Natural killer cell (primary cell): ENCODE results near the gene PROM1. TPM values are rescaled to one million over a fixed set of nuclear protein-coding genes. Genes with fewer than 3 reads are reported as not detected.

Source experiments
- ATAC-seq, 3 donors: fragments of 150-1000 bp in 2 of 3; fragments of 200-7000 bp in 1 of 3; cut with Tn5 transposase; 1 replicate in 1 of 3; 2 replicates in 2 of 3; pipeline ENCODE4 v1.10.0; 2021; ENCODE audit warnings: mild to moderate bottlenecking in 2 of 3, moderate library complexity in 2 of 3
- DNase-seq, 2 donors: peaks; one replicate each; pipeline versions ENCODE4 v3.0.0 to v3.0.0-alpha.2; 2013 to 2021; ENCODE audit warnings: mixed read lengths in 1 of 2
- H3K27ac ChIP-seq: one replicate; pipeline ENCODE4 v1.5.1; 2013; ENCODE audit warnings: mild to moderate bottlenecking, low read length
- H3K27me3 ChIP-seq: one replicate; pipeline ENCODE4 v1.6.1; 2013; ENCODE audit warnings: low read length; ENCODE audit not compliant: control insufficient read depth, insufficient read depth
- H3K36me3 ChIP-seq: one replicate; pipeline ENCODE4 v1.6.1; 2013; ENCODE audit warnings: low read length; ENCODE audit not compliant: control insufficient read depth, insufficient read depth
- H3K4me1 ChIP-seq: one replicate; pipeline ENCODE4 v1.6.1; 2013; ENCODE audit warnings: low read length; ENCODE audit not compliant: control insufficient read depth, insufficient read depth
- H3K4me3 ChIP-seq: one replicate; pipeline ENCODE4 v1.5.1; 2013; ENCODE audit warnings: low read length
- H3K9me3 ChIP-seq: one replicate; pipeline ENCODE4 v1.6.1; 2013; ENCODE audit warnings: low read length; ENCODE audit not compliant: control insufficient read depth, insufficient read depth
- H3K27ac Mint-ChIP-seq, 2 donors: one replicate each; pipeline ENCODE4 v1.8.0; 2022; ENCODE audit warnings: mild to moderate bottlenecking in 2 of 2, mixed read lengths in 2 of 2, moderate library complexity in 1 of 2
- H3K27me3 Mint-ChIP-seq, 2 donors: one replicate each; pipeline ENCODE4 v1.8.0; 2022; ENCODE audit warnings: low read depth in 2 of 2, mixed read lengths in 2 of 2
- H3K36me3 Mint-ChIP-seq: one replicate; pipeline ENCODE4 v1.8.0; 2022; ENCODE audit warnings: mixed read lengths
- H3K4me1 Mint-ChIP-seq, 2 donors: one replicate each; pipeline ENCODE4 v1.8.0; 2022; ENCODE audit warnings: mixed read lengths in 2 of 2
- H3K4me3 Mint-ChIP-seq: one replicate; pipeline ENCODE4 v1.8.0; 2022; ENCODE audit warnings: mild to moderate bottlenecking, moderate library complexity, mixed read lengths
- H3K9me3 Mint-ChIP-seq, 2 donors: one replicate each; pipeline ENCODE4 v1.8.0; 2022; ENCODE audit warnings: mixed read lengths in 2 of 2
- WGBS: methylation state at CpG from one replicate; pipeline ENCODE4 v1.1.7; 2013; ENCODE audit warnings: missing lambda C conversion rate; ENCODE audit not compliant: insufficient coverage; 5-methylcytosine and 5-hydroxymethylcytosine counted together
- intact Hi-C: fragments of 100-400 bp; cut with micrococcal nuclease; formaldehyde crosslinking; loops from one replicate; pipeline ENCODE4 v1.14.2; 2022
- total RNA-seq, 4 donors: library from RNA; stranded (reverse); fragments of 120-200 nt in 1 of 4; gene quantifications; one replicate each; pipeline versions ENCODE4 v1.2.3 to v1.2.4, GENCODE V29; 2013 to 2022
- TF ChIP-seq, protein P1 (sequence below): fragments of 200-600 bp; IDR thresholded peaks from one replicate; pipeline ENCODE4 v1.8.0; 2022; ENCODE audit warnings: antibody characterized with exemption

PROM1 gene
- total RNA-seq, 3 donors from 2014 or later (not counting 1 experiment from before 2014, with no cell fraction given) = not detected

DNA sequence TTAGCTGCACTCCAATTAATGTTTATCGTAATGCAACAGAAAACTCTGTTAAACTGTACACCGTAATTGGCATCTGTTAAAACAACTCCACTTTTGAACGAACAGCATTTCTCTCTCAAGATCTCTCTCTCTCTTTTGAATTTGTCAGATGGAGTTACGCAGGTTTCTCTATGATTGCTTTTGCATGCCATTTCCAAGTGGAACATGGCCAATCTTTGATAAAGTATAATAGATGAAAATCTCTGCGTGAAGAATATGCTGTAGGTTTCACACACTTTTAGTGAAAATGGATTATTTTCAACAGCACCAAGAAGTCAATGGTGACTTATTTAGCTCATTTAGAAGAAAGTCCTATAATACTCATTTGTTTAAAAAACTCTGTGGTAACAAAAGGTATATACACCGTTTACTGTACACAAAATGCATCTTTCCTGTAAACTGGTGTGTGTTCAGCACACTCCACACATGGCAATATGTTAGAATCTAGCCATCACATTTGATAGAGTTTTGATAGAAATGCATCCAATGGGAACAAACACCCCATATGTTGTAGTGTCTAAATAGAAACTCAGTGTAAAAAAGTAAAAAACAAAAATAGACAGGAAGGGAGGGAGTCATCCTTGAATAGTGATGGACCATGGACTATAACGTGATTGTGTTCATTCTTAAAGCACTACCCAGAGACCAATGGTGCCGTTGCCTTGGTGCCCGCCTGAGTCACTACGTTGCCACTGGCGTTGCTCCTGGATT is 115.1 kb downstream of the PROM1 start:
- Mint-ChIP-seq H3K27me3 (no peaks in the 10 kb centered on the region), H3K27ac (no peak overlapping the region), H3K4me3 (no peak overlapping the region), H3K4me1 (peaks cover 22 to 37% of the 10 kb centered on the region in 2 donors), H3K9me3 (peaks cover 0 to 2% of the 10 kb centered on the region in 2 donors), H3K36me3 (no peaks in the 10 kb centered on the region)
- Histone ChIP-seq H3K9me3 (no peaks in the 10 kb centered on the region), H3K4me3 (no peak overlapping the region), H3K36me3 (no peaks in the 10 kb centered on the region), H3K27ac (no peak overlapping the region), H3K4me1 (peaks cover 21% of the 10 kb centered on the region), H3K27me3 (no peaks in the 10 kb centered on the region)
- WGBS = 91% methylated on average over 10 of the region's 11 CpGs
- DNase-seq (no peak), ATAC-seq (no peak)
- TF ChIP-seq, protein P1, sequence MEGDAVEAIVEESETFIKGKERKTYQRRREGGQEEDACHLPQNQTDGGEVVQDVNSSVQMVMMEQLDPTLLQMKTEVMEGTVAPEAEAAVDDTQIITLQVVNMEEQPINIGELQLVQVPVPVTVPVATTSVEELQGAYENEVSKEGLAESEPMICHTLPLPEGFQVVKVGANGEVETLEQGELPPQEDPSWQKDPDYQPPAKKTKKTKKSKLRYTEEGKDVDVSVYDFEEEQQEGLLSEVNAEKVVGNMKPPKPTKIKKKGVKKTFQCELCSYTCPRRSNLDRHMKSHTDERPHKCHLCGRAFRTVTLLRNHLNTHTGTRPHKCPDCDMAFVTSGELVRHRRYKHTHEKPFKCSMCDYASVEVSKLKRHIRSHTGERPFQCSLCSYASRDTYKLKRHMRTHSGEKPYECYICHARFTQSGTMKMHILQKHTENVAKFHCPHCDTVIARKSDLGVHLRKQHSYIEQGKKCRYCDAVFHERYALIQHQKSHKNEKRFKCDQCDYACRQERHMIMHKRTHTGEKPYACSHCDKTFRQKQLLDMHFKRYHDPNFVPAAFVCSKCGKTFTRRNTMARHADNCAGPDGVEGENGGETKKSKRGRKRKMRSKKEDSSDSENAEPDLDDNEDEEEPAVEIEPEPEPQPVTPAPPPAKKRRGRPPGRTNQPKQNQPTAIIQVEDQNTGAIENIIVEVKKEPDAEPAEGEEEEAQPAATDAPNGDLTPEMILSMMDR = no peak
- intact Hi-C loops = no loop called here

DNA sequence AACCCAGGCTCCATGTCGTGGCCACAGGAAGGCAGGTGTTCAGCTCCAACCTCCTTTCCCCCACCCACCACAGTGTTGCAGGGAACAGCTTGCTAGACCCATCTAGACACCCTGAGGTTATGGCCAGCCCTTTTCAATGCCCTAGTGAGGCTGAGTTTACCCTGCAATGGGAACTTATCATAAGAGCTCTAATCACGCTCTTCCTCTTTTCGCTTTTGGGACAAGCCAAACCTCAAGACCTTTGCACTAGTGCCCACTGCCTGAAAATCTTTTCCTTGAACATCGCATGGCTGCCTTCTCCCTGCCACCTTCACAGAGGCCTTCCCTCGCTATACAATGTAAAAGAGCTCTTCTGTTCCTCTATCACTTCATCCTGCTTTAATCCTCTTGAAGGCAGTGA is 118.5 kb downstream of the PROM1 start:
- H3K36me3 Mint-ChIP-seq = peaks cover 2% of the 10 kb centered on the region
- H3K4me1 ChIP-seq = peaks cover 36% of the 10 kb centered on the region
- TF ChIP-seq, protein P1 = no peak
- intact Hi-C loops = no loop called here
- no peaks in the 10 kb centered on the region for H3K36me3 ChIP-seq
- H3K4me3 ChIP-seq = no peak overlapping the region
- no peak overlapping the region for H3K27ac ChIP-seq
- H3K9me3 Mint-ChIP-seq = peaks cover 0 to 2% of the 10 kb centered on the region in 2 donors
- peak overlapping the region; percentile 19 to 50 for H3K27ac Mint-ChIP-seq
- no peaks in the 10 kb centered on the region for H3K27me3 ChIP-seq
- ATAC-seq = no peak
- H3K27me3 Mint-ChIP-seq = no peaks in the 10 kb centered on the region
- H3K4me3 Mint-ChIP-seq = peak overlapping the region; percentile 4
- WGBS = 78% methylated on average over 5 of the region's 5 CpGs
- peaks cover 46 to 51% of the 10 kb centered on the region in 2 donors for H3K4me1 Mint-ChIP-seq
- no peaks in the 10 kb centered on the region for H3K9me3 ChIP-seq
- DNase-seq = no peak

DNA sequence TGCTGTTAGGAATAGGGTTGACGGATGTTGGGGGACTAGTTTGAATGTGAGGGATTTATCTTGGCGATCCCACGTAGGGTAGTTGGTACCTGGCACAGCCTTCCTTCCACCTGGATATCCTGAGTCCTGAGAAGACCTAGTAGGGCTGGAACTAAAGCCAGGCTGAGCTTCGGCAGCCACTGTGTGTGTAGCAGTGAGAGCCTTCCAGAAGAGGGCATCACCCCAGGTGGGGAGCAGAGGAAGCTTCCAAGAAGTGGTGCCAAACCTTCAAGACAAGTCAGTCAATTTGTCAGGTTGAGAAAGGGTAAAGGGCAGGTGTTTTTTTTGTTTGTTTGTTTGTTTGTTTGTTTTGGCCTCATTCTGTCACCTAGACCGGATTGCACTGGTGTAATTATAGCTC is 119.7 kb downstream of the PROM1 start:
- Mint-ChIP-seq H3K9me3 (peaks cover 0 to 2% of the 10 kb centered on the region in 2 donors), H3K4me3 (peak overlapping the region; percentile 49), H3K27ac (peak overlapping the region; percentile 94 to 95), H3K36me3 (peaks cover 9% of the 10 kb centered on the region), H3K4me1 (peaks cover 56 to 60% of the 10 kb centered on the region in 2 donors), H3K27me3 (no peaks in the 10 kb centered on the region)
- H3K4me1 ChIP-seq = peaks cover 38% of the 10 kb centered on the region
- H3K27me3 ChIP-seq = no peaks in the 10 kb centered on the region
- TF ChIP-seq, protein P1 = no peak
- WGBS = 85% methylated on average over 5 of the region's 5 CpGs
- no peaks in the 10 kb centered on the region for H3K36me3 ChIP-seq
- H3K27ac ChIP-seq = peak overlapping the region; percentile 84
- ATAC-seq (no peak), DNase-seq (no peak)
- intact Hi-C loops = loop anchor here (5.0 kb wide), 2 partner anchors 312 to 962 kb away; partner anchors contain the start of gene CPEB2
- H3K4me3 ChIP-seq = no peak overlapping the region
- H3K9me3 ChIP-seq = no peaks in the 10 kb centered on the region
